WERI-Rb-1 (cell line): Measurements from ENCODE around the gene WDFY3.

Experiments used
- DNase-seq: peaks from one replicate; pipeline ENCODE4 v3.0.0-alpha.2; 2020
- H3K27ac ChIP-seq: fragments of 250-450 bp; sonication (Bioruptor Pico); 2 replicates; pipeline ENCODE4 v1.5.1; 2020; ENCODE audit warnings: mild to moderate bottlenecking, moderate library complexity
- H3K27me3 ChIP-seq: fragments of 250-450 bp; sonication (Bioruptor Pico); 2 replicates; pipeline ENCODE4 v1.5.1; 2021; ENCODE audit warnings: mild to moderate bottlenecking, low read depth, moderate library complexity; ENCODE audit not compliant: insufficient read depth, severe bottlenecking
- H3K36me3 ChIP-seq: fragments of 250-450 bp; sonication (Bioruptor Pico); 2 replicates; pipeline ENCODE4 v1.5.1; 2020; ENCODE audit warnings: mild to moderate bottlenecking, moderate library complexity
- H3K4me3 ChIP-seq: 2 replicates; pipeline ENCODE4 v1.5.1; 2011; ENCODE audit warnings: low read depth, mild to moderate bottlenecking, control low read depth, low read length
- H3K9me3 ChIP-seq: fragments of 250-450 bp; sonication (Bioruptor Pico); 2 replicates; pipeline ENCODE4 v1.5.1; 2021; ENCODE audit warnings: mild to moderate bottlenecking, moderate library complexity; ENCODE audit not compliant: severe bottlenecking
- TF ChIP-seq, protein P1 (sequence below): IDR thresholded peaks from 2 replicates; pipeline ENCODE4 v1.5.1; 2011; ENCODE audit warnings: low read depth, mild to moderate bottlenecking, control low read depth, inconsistent platforms, low read length

WDFY3 gene

DNA sequence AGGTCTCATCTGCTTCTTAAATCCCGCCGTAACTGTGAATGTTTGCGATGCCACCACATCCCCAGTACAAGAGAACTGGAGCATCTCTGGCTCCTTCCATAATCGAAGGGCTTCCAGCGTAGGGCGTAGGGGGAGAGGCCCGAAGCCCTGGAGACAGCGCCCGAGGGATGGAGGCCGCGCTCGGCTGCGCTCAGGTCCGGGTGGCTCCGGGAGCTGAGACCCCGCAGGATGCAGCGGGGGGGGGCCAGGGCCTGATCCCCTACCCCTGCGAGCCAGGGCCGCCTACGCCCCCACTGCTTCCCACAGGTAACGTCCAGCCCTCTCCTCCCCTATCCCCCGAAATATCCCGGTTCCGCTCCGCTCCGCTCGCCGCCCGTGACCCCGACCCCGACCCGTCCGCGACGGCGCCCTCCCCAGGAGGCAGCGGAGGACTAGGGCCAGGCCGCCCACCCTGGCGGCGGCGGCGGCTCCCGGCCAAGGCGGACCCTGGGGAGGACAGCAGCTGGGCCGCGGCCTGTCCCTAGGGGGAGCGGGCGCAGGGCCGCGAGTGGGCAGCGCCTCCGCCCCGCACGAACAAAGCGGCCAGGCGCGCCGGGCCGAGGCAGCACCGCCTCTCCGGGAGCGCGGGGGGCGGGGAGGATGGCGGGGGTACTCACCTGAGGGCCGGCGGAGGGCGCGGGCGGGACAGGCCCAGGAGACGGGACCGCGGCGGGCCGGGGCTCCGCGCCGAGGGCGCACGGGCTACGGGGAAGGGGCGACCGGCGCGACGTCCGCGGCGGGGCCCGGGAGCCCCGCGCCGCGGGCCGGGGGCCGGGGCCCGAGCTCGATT is 723 bp downstream of the WDFY3 start:
- TF ChIP-seq, protein P1, sequence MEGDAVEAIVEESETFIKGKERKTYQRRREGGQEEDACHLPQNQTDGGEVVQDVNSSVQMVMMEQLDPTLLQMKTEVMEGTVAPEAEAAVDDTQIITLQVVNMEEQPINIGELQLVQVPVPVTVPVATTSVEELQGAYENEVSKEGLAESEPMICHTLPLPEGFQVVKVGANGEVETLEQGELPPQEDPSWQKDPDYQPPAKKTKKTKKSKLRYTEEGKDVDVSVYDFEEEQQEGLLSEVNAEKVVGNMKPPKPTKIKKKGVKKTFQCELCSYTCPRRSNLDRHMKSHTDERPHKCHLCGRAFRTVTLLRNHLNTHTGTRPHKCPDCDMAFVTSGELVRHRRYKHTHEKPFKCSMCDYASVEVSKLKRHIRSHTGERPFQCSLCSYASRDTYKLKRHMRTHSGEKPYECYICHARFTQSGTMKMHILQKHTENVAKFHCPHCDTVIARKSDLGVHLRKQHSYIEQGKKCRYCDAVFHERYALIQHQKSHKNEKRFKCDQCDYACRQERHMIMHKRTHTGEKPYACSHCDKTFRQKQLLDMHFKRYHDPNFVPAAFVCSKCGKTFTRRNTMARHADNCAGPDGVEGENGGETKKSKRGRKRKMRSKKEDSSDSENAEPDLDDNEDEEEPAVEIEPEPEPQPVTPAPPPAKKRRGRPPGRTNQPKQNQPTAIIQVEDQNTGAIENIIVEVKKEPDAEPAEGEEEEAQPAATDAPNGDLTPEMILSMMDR = peak; percentile 25; the same call in 1 of the 2 replicates
- Histone ChIP-seq H3K36me3 (peaks cover 8% of the 10 kb centered on the region), H3K9me3 (no peaks in the 10 kb centered on the region), H3K27me3 (no peaks in the 10 kb centered on the region), H3K4me3 (peak overlapping the region; percentile 77), H3K27ac (peak overlapping the region; percentile 98)
- peak; percentile 56 for DNase-seq

DNA sequence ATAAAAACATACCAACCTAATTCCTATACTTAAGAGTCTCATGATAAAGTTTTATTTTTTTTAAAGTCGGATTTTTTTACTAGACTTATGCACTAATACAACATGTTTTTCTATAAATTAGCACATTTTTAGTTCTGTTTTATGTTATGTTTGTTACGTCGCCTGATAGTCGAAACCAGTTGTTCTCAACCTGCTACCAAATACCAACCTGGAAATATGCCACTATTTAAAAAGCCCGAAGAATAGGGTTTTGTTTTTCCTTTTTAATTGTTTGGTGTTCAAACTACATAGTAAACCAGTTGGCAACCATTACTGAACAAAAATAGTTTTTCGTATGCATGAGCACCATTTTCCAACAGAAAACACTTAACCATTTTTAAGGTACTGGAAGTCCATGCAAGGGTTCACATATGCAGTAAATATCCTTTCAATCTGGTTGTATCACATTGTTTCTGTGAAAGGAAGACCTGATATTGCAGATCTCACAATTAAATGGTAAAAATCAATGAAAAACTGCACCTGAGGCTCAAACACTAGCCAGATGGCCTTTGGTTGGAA is 1.4 kb downstream of the WDFY3 start:
- no peaks in the 10 kb centered on the region for H3K9me3 ChIP-seq
- DNase-seq = no peak
- TF ChIP-seq, protein P1 = no peak

DNA sequence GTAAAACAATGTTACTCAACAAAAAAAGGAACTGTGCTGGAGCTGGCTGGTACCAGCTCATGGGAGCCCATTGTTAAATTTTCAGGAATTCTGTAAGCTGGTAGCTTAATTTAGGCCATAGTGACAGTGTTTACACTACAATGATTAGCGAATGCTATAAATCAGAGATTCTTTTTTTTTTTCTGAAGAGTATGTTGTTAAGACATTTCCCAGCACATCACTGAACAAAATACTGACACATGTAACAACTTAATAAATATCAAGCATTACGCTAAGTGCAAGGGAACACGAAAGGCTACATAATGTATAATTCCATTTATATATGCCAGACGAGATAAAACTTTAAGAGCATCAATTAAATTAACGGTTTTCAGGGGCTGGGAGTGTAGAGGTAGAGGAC is 4.4 kb downstream of the WDFY3 start:
- H3K27ac ChIP-seq = no peak overlapping the region
- H3K36me3 ChIP-seq = peaks cover 8% of the 10 kb centered on the region
- no peak for DNase-seq
- H3K27me3 ChIP-seq = no peaks in the 10 kb centered on the region
- H3K9me3 ChIP-seq = no peaks in the 10 kb centered on the region
- no peak overlapping the region for H3K4me3 ChIP-seq
- TF ChIP-seq, protein P1 = no peak

More for the DNA sequence above, 1.4 kb downstream of the WDFY3 start:
- Histone ChIP-seq H3K27ac (peak overlapping the region; percentile 98), H3K36me3 (peaks cover 8% of the 10 kb centered on the region), H3K4me3 (peak overlapping the region; percentile 77), H3K27me3 (no peaks in the 10 kb centered on the region)

DNA sequence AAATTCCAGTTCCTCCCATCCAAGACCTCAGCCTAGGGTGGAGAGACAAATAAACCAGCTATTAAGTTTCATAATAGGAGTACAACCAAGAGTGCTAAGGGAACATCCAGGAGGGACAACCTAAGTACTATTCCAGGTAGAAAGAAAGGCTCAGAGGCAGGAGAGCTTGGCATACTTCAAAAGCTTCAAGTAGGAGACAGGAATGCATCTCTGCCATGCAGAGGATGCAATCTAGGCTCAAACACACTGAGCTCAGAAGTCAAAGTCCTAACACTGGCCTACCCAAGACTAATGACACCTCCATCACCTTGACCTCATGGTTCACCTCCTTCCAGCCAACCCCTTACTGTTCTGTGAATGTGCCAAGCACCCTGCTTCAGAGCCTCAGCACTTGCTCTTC is 8.1 kb downstream of the WDFY3 start:
- no peak for DNase-seq
- Histone ChIP-seq H3K27me3 (no peaks in the 10 kb centered on the region), H3K27ac (no peak overlapping the region), H3K36me3 (no peaks in the 10 kb centered on the region), H3K9me3 (no peaks in the 10 kb centered on the region), H3K4me3 (no peak overlapping the region)
- TF ChIP-seq, protein P1 = no peak

DNA sequence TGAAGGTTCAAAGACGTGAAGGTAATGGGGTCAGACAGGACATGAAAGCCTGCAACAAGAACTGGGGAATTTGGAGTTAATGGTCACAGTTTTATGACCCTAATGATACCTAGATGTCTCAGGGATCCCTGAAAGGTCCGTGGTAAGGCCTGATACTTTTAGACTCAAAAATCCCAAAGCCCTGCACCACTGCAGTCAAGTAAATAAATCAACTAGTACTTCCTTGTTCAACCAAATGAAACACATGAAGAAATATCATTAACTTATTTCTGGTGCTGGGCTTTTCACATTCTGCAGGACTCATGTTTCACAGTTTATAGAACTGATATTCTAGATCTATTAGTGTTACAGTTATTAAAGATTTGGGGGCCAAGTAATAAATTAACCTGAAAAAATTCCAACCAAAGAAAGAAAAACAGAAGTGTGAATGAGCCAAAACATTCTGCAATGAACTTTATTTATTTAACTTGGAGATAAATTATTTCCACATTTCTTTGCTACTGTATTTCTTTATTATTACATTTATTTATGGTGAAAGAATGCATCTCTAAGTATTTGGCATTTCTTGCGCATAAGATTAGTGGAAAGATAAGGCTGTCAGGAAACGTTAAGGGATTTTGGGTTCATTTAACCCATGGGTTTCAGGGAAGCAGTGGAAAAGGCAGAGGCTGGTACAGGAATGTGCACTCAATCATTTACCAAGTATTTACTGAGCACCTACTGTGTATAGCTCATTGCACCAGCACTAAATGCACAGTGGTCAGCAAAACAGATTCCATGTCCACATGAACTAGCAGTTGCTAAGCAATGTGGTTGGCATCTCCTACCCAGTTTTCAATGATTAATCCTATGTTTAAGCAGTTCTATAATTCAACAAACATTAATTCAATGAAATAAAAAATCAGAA is 8.7 kb downstream of the WDFY3 start:
- Histone ChIP-seq H3K4me3 (no peak overlapping the region), H3K27ac (no peak overlapping the region), H3K9me3 (no peaks in the 10 kb centered on the region), H3K36me3 (no peaks in the 10 kb centered on the region), H3K27me3 (no peaks in the 10 kb centered on the region)
- TF ChIP-seq, protein P1 = no peak
- DNase-seq = no peak
